Activated T-cell treated with anti-CD3 and anti-CD28 coated beads, Interleukin-2, amount 50 U/mL, for 24 hours (primary cell): ENCODE data around the gene EYS.

Source experiments
- DNase-seq: peaks from one replicate; pipeline ENCODE4 v3.0.0-alpha.2; 2020
- H3K27ac Mint-ChIP-seq: 2 replicates; pipeline ENCODE4 v1.8.0; 2020; ENCODE audit warnings: mild to moderate bottlenecking, mixed read lengths
- H3K27me3 Mint-ChIP-seq: 2 replicates; pipeline ENCODE4 v1.8.0; 2020; ENCODE audit warnings: mixed read lengths
- H3K36me3 Mint-ChIP-seq: 2 replicates; pipeline ENCODE4 v1.8.0; 2020; ENCODE audit warnings: low read depth, mixed read lengths
- H3K4me1 Mint-ChIP-seq: 2 replicates; pipeline ENCODE4 v1.8.0; 2020; ENCODE audit warnings: low read depth, mixed read lengths
- H3K4me3 Mint-ChIP-seq: 2 replicates; pipeline ENCODE4 v1.8.0; 2020; ENCODE audit warnings: mild to moderate bottlenecking, moderate library complexity, mixed read lengths
- H3K9me3 Mint-ChIP-seq: 2 replicates; pipeline ENCODE4 v1.8.0; 2020; ENCODE audit warnings: mixed read lengths

Gene EYS

GRCh38 chr6:63689421-63689820, 2017.6 kb downstream of the EYS start:
- H3K9me3 Mint-ChIP-seq = peaks cover 2% of the 10 kb centered on the region

GRCh38 chr6:63685446-63686379, 2021.3 kb downstream of the EYS start:
- Mint-ChIP-seq H3K36me3 (peaks cover 71% of the 10 kb centered on the region), H3K4me3 (no peak overlapping the region), H3K4me1 (peaks cover 48% of the 10 kb centered on the region), H3K27me3 (no peaks in the 10 kb centered on the region), H3K27ac (peak overlapping the region; percentile 70), H3K9me3 (peaks cover 2% of the 10 kb centered on the region)
- no peak for DNase-seq

More at GRCh38 chr6:63689421-63689820, 2017.6 kb downstream of the EYS start:
- H3K4me3 Mint-ChIP-seq = no peak overlapping the region
- peaks cover 63% of the 10 kb centered on the region for H3K36me3 Mint-ChIP-seq
- no peaks in the 10 kb centered on the region for H3K27me3 Mint-ChIP-seq
- no peak for DNase-seq
- H3K4me1 Mint-ChIP-seq = peaks cover 25% of the 10 kb centered on the region
- H3K27ac Mint-ChIP-seq = no peak overlapping the region

DNA sequence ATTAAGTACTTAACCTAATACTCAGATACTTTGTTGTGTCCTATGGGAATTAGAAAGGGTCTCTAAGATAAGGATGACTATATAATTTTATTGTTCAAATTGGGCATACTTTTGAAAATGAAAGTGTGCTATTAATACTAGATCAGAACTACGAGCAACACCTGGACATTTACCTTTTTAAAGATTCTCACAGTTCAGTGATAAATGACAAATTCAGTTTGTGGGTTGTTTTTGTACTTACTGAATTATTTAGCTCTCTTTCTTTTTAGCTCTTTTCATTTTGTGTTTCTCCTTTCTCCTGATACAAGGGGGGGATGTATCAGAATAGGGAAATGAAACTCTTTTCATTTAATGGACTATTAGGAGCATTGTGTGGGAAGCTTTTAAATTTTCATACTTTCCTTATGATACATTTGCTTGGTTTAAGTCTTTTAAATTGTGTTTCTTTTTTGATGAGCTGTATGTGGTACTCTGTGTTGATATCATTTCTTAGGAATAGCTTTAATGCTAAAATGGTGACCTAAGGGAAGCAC, 2023.9 kb downstream of the EYS start:
- DNase-seq = no peak
- peak overlapping the region; percentile 57 for H3K27ac Mint-ChIP-seq

GRCh38 chr6:63677282-63677681, 2029.7 kb downstream of the EYS start:
- Mint-ChIP-seq H3K4me3 (no peak overlapping the region), H3K27me3 (no peaks in the 10 kb centered on the region), H3K27ac (no peak overlapping the region), H3K4me1 (peaks cover 44% of the 10 kb centered on the region), H3K36me3 (peaks cover 47% of the 10 kb centered on the region), H3K9me3 (no peaks in the 10 kb centered on the region)
- no peak for DNase-seq

More for the DNA sequence above, 2023.9 kb downstream of the EYS start:
- Mint-ChIP-seq H3K4me3 (no peak overlapping the region), H3K4me1 (peaks cover 63% of the 10 kb centered on the region), H3K27me3 (no peaks in the 10 kb centered on the region), H3K36me3 (peaks cover 82% of the 10 kb centered on the region), H3K9me3 (peaks cover 2% of the 10 kb centered on the region)

- no peak for DNase-seq
- H3K9me3 Mint-ChIP-seq = no peaks in the 10 kb centered on the region
- no peak overlapping the region for H3K4me3 Mint-ChIP-seq
- peaks cover 41% of the 10 kb centered on the region for H3K4me1 Mint-ChIP-seq
- peaks cover 46% of the 10 kb centered on the region for H3K36me3 Mint-ChIP-seq
- no peaks in the 10 kb centered on the region for H3K27me3 Mint-ChIP-seq
- no peak overlapping the region for H3K27ac Mint-ChIP-seq
Measured at GRCh38 chr6:63676412-63677114, 2030.5 kb downstream of the EYS start.

- peaks cover 40% of the 10 kb centered on the region for H3K4me1 Mint-ChIP-seq
- H3K27ac Mint-ChIP-seq = no peak overlapping the region
- H3K4me3 Mint-ChIP-seq = no peak overlapping the region
- H3K27me3 Mint-ChIP-seq = no peaks in the 10 kb centered on the region
- no peaks in the 10 kb centered on the region for H3K9me3 Mint-ChIP-seq
- H3K36me3 Mint-ChIP-seq = peaks cover 42% of the 10 kb centered on the region
- no peak for DNase-seq
Measured at GRCh38 chr6:63675138-63675537, 2031.9 kb downstream of the EYS start.

GRCh38 chr6:63674635-63675034, 2032.4 kb downstream of the EYS start:
- H3K36me3 Mint-ChIP-seq = peaks cover 39% of the 10 kb centered on the region
- no peak overlapping the region for H3K4me3 Mint-ChIP-seq
- peaks cover 40% of the 10 kb centered on the region for H3K4me1 Mint-ChIP-seq

GRCh38 chr6:63673692-63674091, 2033.3 kb downstream of the EYS start:
- H3K9me3 Mint-ChIP-seq = no peaks in the 10 kb centered on the region
- H3K36me3 Mint-ChIP-seq = peaks cover 38% of the 10 kb centered on the region
- no peak overlapping the region for H3K4me3 Mint-ChIP-seq
- H3K27me3 Mint-ChIP-seq = no peaks in the 10 kb centered on the region
- no peak for DNase-seq
- no peak overlapping the region for H3K27ac Mint-ChIP-seq
- H3K4me1 Mint-ChIP-seq = peaks cover 38% of the 10 kb centered on the region

More at GRCh38 chr6:63674635-63675034, 2032.4 kb downstream of the EYS start:
- Mint-ChIP-seq H3K9me3 (no peaks in the 10 kb centered on the region), H3K27ac (no peak overlapping the region), H3K27me3 (no peaks in the 10 kb centered on the region)
- no peak for DNase-seq

- Mint-ChIP-seq H3K9me3 (no peaks in the 10 kb centered on the region), H3K36me3 (peaks cover 38% of the 10 kb centered on the region), H3K27ac (no peak overlapping the region), H3K27me3 (no peaks in the 10 kb centered on the region), H3K4me3 (no peak overlapping the region), H3K4me1 (peaks cover 39% of the 10 kb centered on the region)
- DNase-seq = no peak
Measured at GRCh38 chr6:63672582-63673129, 2034.4 kb downstream of the EYS start.

GRCh38 chr6:63671098-63671754, 2035.8 kb downstream of the EYS start:
- no peak for DNase-seq
- no peak overlapping the region for H3K27ac Mint-ChIP-seq
- H3K9me3 Mint-ChIP-seq = no peaks in the 10 kb centered on the region
- no peak overlapping the region for H3K4me3 Mint-ChIP-seq
- peaks cover 48% of the 10 kb centered on the region for H3K4me1 Mint-ChIP-seq
- H3K27me3 Mint-ChIP-seq = no peaks in the 10 kb centered on the region
- H3K36me3 Mint-ChIP-seq = peaks cover 39% of the 10 kb centered on the region
